MCF 10A (cell line): ENCODE results near the gene LRRC10B. TPM values are rescaled to one million over a fixed set of nuclear protein-coding genes. Genes with fewer than 3 reads are reported as not detected.

ENCODE experiments used
- BruUV-seq: library from RNA; stranded (reverse); fragments of 400-500 nt; replicated peaks from 2 replicates; lab custom pipeline; 2021; lab: Mats Ljungman, UMichigan
- CTCF ChIA-PET: fragments of 300-600 bp; sonication (Branson Sonifier 250); formaldehyde crosslinking; extraction: SDS; loops from one replicate; lab custom pipeline; 2021; ENCODE audit warnings: antibody characterized with exemption, inconsistent platforms; lab: Yijun Ruan, JAX
- POLR2A ChIA-PET: fragments of 300-600, 350-650 bp; sonication (Branson Sonifier 250); formaldehyde crosslinking; extraction: SDS; loops from one replicate; lab custom pipeline; 2020; ENCODE audit warnings: antibody characterized with exemption, inconsistent platforms; lab: Yijun Ruan, JAX
- DNase-seq: peaks from one replicate; pipeline ENCODE4 v3.0.0-alpha.2; 2018; ENCODE audit not compliant: unreplicated experiment
- H3K27ac Mint-ChIP-seq: one replicate; pipeline ENCODE4 v1.8.0; 2022; ENCODE audit warnings: mild to moderate bottlenecking, low read depth, mixed read lengths; ENCODE audit not compliant: unreplicated experiment
- H3K27me3 Mint-ChIP-seq: one replicate; pipeline ENCODE4 v1.8.0; 2022; ENCODE audit warnings: mixed read lengths; ENCODE audit not compliant: insufficient read depth, unreplicated experiment
- H3K36me3 Mint-ChIP-seq: one replicate; pipeline ENCODE4 v1.8.0; 2022; ENCODE audit warnings: mild to moderate bottlenecking, moderate library complexity, mixed read lengths; ENCODE audit not compliant: insufficient read depth, unreplicated experiment
- H3K4me1 Mint-ChIP-seq: one replicate; pipeline ENCODE4 v1.8.0; 2022; ENCODE audit warnings: mixed read lengths; ENCODE audit not compliant: insufficient read depth, unreplicated experiment
- H3K4me3 Mint-ChIP-seq: one replicate; pipeline ENCODE4 v1.8.0; 2022; ENCODE audit warnings: mild to moderate bottlenecking, moderate library complexity, mixed read lengths; ENCODE audit not compliant: unreplicated experiment
- H3K9me3 Mint-ChIP-seq: one replicate; pipeline ENCODE4 v1.8.0; 2022; ENCODE audit warnings: mixed read lengths; ENCODE audit not compliant: unreplicated experiment
- CTCF ChIP-seq: fragments of 200-600 bp; IDR thresholded peaks from one replicate; pipeline ENCODE4 v1.8.0; 2022; ENCODE audit warnings: antibody characterized with exemption, mild to moderate bottlenecking; ENCODE audit not compliant: unreplicated experiment
- intact Hi-C: fragments of 100-400 bp; cut with micrococcal nuclease; formaldehyde crosslinking; loops from 2 replicates; pipeline ENCODE4 v1.14.1; 2022
- total RNA-seq: library from RNA; stranded (reverse); gene quantifications from 2 replicates; pipeline ENCODE4 v1.2.3, GENCODE V29; 2022

LRRC10B gene
- total RNA-seq, 1 experiment from 2014 or later = not detected

DNA sequence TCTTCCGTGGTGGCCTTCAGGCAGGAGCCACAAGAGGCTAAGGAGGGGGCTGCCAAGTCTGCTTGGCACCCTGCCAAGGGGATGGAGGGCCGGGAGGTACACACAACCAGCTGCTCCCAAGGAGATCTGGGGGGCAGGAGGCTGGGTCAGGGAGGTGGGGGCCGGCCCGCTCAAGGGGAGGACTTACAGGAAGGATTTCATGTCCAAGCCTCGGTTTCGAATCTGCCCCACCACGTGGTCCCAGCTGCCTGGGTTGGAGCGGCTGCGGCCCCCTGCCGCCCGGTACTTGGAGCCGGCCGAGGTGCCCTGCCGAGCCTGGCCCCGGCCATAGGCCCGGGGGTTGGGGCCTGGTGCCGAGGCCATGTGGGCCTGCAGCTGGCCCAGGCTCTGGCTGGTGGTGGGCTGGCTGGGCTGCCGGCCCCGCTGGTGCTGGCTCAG is 33.5 kb downstream of the LRRC10B start:
- intact Hi-C loops = no loop called here
- POLR2A ChIA-PET = no interaction called here
- Mint-ChIP-seq H3K9me3 (peaks cover 7% of the 10 kb centered on the region), H3K36me3 (no peaks in the 10 kb centered on the region), H3K4me1 (peaks cover 19% of the 10 kb centered on the region), H3K27me3 (no peaks in the 10 kb centered on the region), H3K27ac (peak overlapping the region; percentile 64), H3K4me3 (no peak overlapping the region)
- TF ChIP-seq CTCF = no peak
- no TSS peak for BruUV-seq
- CTCF ChIA-PET = interaction anchor here (1.2 to 2.6 kb wide), 3 partner anchors 10 to 97 kb away, joined by 3 to 8 read pairs (median 5); no protein-coding TSS in a partner anchor
- no peak for DNase-seq

DNA sequence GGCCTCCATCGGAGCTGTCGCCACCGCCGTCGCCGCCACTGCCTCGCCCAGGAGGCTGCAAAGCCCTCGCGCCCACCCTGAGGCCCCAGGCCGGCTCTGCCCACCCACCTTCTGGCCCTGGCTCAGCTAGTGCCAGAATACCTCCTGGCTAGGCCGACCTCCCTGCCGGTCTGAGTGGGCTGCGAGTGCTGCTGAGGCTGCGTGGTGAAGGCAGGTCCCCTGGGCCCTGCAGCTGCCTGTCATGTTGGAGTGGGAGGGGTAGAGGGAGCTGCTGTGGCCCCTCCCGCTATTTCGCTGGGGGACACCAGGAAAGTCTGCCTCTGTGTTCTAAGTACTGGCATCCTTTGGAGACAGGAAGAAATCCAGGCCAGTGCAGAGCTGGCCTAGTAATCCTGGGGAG is 34.2 kb downstream of the LRRC10B start:
- H3K9me3 Mint-ChIP-seq = peaks cover 7% of the 10 kb centered on the region

DNA sequence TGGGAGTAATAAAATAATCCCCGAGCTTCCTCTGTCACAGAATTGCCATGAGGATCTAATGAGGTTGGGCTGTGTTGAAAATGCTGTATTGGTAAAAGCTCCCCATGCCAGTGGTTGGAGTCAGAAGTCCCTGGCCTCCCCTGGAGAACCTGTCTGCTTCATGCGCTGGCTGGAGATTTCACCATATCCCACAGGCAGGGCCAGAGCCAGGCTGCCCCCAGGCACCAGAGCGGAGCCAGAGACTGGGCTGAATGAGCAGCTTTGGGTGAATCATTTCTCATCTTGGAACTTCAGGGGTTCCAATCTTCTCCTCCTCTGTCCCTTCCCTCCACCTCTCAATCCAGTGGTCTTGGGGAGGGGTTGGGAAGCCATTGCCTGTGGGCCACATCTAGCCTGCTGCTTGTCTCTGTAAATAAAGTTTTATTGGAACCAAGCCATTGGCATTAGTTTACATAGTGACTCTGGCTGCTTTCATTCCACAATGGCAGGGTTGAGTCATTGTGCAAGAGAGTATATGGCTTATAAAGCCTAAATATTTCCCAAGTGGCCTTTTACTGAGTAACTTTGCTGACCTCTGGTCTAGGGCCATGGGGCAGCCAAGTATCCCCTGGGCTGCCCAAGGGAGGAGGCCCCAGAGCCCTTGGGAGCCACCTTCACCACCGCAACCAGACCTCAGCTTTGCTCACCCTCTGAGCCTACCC is 35.2 kb downstream of the LRRC10B start:
- peaks cover 7% of the 10 kb centered on the region for H3K9me3 Mint-ChIP-seq
- TF ChIP-seq CTCF = no peak
- H3K27ac Mint-ChIP-seq = no peak overlapping the region
- no TSS peak for BruUV-seq
- peak; percentile 62 for DNase-seq
- H3K27me3 Mint-ChIP-seq = no peaks in the 10 kb centered on the region
- POLR2A ChIA-PET = no interaction called here
- intact Hi-C loops = no loop called here
- no peaks in the 10 kb centered on the region for H3K36me3 Mint-ChIP-seq
- no peak overlapping the region for H3K4me3 Mint-ChIP-seq
- CTCF ChIA-PET = interaction anchor here (1.0 to 1.6 kb wide), 3 partner anchors 23 to 66 kb away, joined by 3 to 4 read pairs (median 3); no protein-coding TSS in a partner anchor
- peaks cover 19% of the 10 kb centered on the region for H3K4me1 Mint-ChIP-seq

More for the DNA sequence above, 34.2 kb downstream of the LRRC10B start:
- no TSS peak for BruUV-seq
- intact Hi-C loops = no loop called here
- Mint-ChIP-seq H3K4me1 (peaks cover 19% of the 10 kb centered on the region), H3K27ac (no peak overlapping the region), H3K36me3 (no peaks in the 10 kb centered on the region), H3K27me3 (no peaks in the 10 kb centered on the region), H3K4me3 (no peak overlapping the region)
- POLR2A ChIA-PET = no interaction called here
- no peak for TF ChIP-seq CTCF
- DNase-seq = no peak
- CTCF ChIA-PET = interaction anchor here (1.6 to 2.6 kb wide), 2 partner anchors 10 to 26 kb away, joined by 3 to 8 read pairs; no protein-coding TSS in a partner anchor

DNA sequence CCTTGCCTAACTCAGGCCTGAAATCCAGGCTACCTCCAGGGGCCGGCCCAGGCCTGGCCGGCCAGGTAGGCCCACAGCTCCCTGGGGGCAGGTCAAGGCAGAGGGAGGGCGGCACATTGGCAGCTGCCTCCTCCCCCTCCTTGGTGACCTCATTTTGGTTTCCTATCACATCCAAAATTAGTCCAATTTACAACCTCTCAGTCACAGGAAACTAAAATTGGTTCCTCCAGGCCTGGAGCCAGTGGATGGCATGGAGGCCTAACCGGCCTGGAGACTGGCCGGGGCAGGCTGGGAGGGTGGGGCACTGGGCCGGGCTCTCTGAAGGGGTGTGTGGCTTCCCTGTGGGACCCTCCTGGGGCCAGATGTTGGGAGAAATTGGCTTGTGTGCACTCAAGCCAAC is 35.9 kb downstream of the LRRC10B start:
- intact Hi-C loops = no loop called here
- no peaks in the 10 kb centered on the region for H3K27me3 Mint-ChIP-seq
- ChIA-PET CTCF (interaction anchor here (0.5 to 1.9 kb wide), 7 partner anchors 12 to 576 kb away, joined by 3 to 11 read pairs (median 3); no protein-coding TSS in a partner anchor), POLR2A (interaction anchor here (0.9 kb wide), 1 partner anchor 20 kb away, joined by 4 read pairs; no protein-coding TSS in a partner anchor)
- peaks cover 19% of the 10 kb centered on the region for H3K4me1 Mint-ChIP-seq
- TF ChIP-seq CTCF = no peak
- DNase-seq = no peak
- no peak overlapping the region for H3K4me3 Mint-ChIP-seq
- no peak overlapping the region for H3K27ac Mint-ChIP-seq
- peaks cover 7% of the 10 kb centered on the region for H3K9me3 Mint-ChIP-seq
- H3K36me3 Mint-ChIP-seq = no peaks in the 10 kb centered on the region
- no TSS peak for BruUV-seq
